ENCODE data around the gene SOX15. TPM values are rescaled to one million over a fixed set of nuclear protein-coding genes. Genes with fewer than 3 reads are reported as not detected.

SOX15 gene
- total and polyA plus RNA-seq, 2 experiments from 2014 or later, result 0.71 TPM; not detected in 1

- in situ Hi-C loops (cut with MboI), result no loop called here
- Histone ChIP-seq H2AFZ (no peak overlapping the region), H3K79me2 (ENCODE audit: insufficient read depth) (no peaks in the 10 kb centered on the region; the same call in none of the 2 replicates), H3K27me3 (replicated peaks; ENCODE audit: insufficient read depth) (no peaks in the 10 kb centered on the region), H3K9me2 (ENCODE audit: insufficient read depth) (no peaks in the 10 kb centered on the region), H3K4me2 (ENCODE audit: unreplicated experiment) (no peak overlapping the region), H3K36me3 (ENCODE audit: low read depth) (peaks cover 50% of the 10 kb centered on the region), H3K27ac (no peak overlapping the region), H4K20me1 (ENCODE audit: insufficient read depth) (no peaks in the 10 kb centered on the region), H3K4me3 (no peak overlapping the region), H3K9ac (no peak overlapping the region), H3K9me3 (ENCODE audit: low read depth) (no peaks in the 10 kb centered on the region), H3K4me1 (ENCODE audit: insufficient read depth) (peaks cover 28% of the 10 kb centered on the region), H3F3A (ENCODE audit: insufficient read depth) (peaks cover 31% of the 10 kb centered on the region)
- WGBS, 2 experiments (ENCODE audit: low coverage in 1 of 2, low lambda C conversion rate in 2 of 2, missing lambda C conversion rate in 2 of 2), result 90 to 91% methylated on average over 22 to 23 of the region's 23 CpGs
- DNase-seq, result no peak
- no peak for TF ChIP-seq EZH2 (IDR thresholded peaks at IDR 0.05; ENCODE audit: insufficient read depth, poor library complexity, severe bottlenecking)
- no peak for TF ChIP-seq EZH2phosphoT487 (IDR thresholded peaks at IDR 0.05; ENCODE audit: insufficient read depth, low read depth)
These were observed 2.6 kb upstream of the SOX15 start for GRCh38 chr17:7592422-7593021.

- DNase-seq, result no peak
- in situ Hi-C loops (cut with MboI), result no loop called here
- Histone ChIP-seq H3K9me2 (ENCODE audit: insufficient read depth) (no peaks in the 10 kb centered on the region), H3K36me3 (ENCODE audit: low read depth) (peaks cover 42% of the 10 kb centered on the region), H4K20me1 (ENCODE audit: insufficient read depth) (no peaks in the 10 kb centered on the region), H3K79me2 (ENCODE audit: insufficient read depth) (no peaks in the 10 kb centered on the region; the same call in 1 of the 2 replicates), H3K9me3 (ENCODE audit: low read depth) (no peaks in the 10 kb centered on the region), H3K9ac (no peak overlapping the region), H3K4me3 (no peak overlapping the region), H3K4me1 (ENCODE audit: insufficient read depth) (peaks cover 34% of the 10 kb centered on the region), H2AFZ (no peak overlapping the region), H3K27me3 (replicated peaks; ENCODE audit: insufficient read depth) (no peaks in the 10 kb centered on the region), H3K27ac (no peak overlapping the region), H3F3A (ENCODE audit: insufficient read depth) (peaks cover 38% of the 10 kb centered on the region), H3K4me2 (ENCODE audit: unreplicated experiment) (no peak overlapping the region)
- no peak for TF ChIP-seq EZH2phosphoT487 (IDR thresholded peaks at IDR 0.05; ENCODE audit: insufficient read depth, low read depth)
- no peak for TF ChIP-seq EZH2 (IDR thresholded peaks at IDR 0.05; ENCODE audit: insufficient read depth, poor library complexity, severe bottlenecking)
- 88% methylated on average over 5 of the region's 5 CpGs for WGBS, 2 experiments (ENCODE audit: low coverage in 1 of 2, low lambda C conversion rate in 2 of 2, missing lambda C conversion rate in 2 of 2)
These were observed 1.7 kb upstream of the SOX15 start for GRCh38 chr17:7591596-7591995.

- peaks cover 3% of the 10 kb centered on the region for H3K79me2 ChIP-seq (ENCODE audit: insufficient read depth)
- no peaks in the 10 kb centered on the region for H3K9me2 ChIP-seq (ENCODE audit: insufficient read depth)
- peaks cover 47% of the 10 kb centered on the region for H3F3A ChIP-seq (ENCODE audit: insufficient read depth)
- H2AFZ ChIP-seq, result no peak overlapping the region
- 50 to 63% methylated on average over 4 of the region's 4 CpGs for WGBS, 2 experiments (ENCODE audit: low coverage in 1 of 2, low lambda C conversion rate in 2 of 2, missing lambda C conversion rate in 2 of 2)
- in situ Hi-C loops (cut with MboI), result no loop called here
- H3K36me3 ChIP-seq (ENCODE audit: low read depth), result peaks cover 34% of the 10 kb centered on the region
- TF ChIP-seq EZH2phosphoT487 (IDR thresholded peaks at IDR 0.05; ENCODE audit: insufficient read depth, low read depth), result no peak
- no peak for TF ChIP-seq EZH2 (IDR thresholded peaks at IDR 0.05; ENCODE audit: insufficient read depth, poor library complexity, severe bottlenecking)
- H4K20me1 ChIP-seq (ENCODE audit: insufficient read depth), result no peaks in the 10 kb centered on the region
- peak overlapping the region; percentile 30 for H3K27ac ChIP-seq
- peak overlapping the region; percentile 15 for H3K4me2 ChIP-seq (ENCODE audit: unreplicated experiment)
- DNase-seq, result peak; percentile 81
- H3K4me1 ChIP-seq (ENCODE audit: insufficient read depth), result peaks cover 37% of the 10 kb centered on the region
- H3K4me3 ChIP-seq, result no peak overlapping the region
- H3K9ac ChIP-seq, result no peak overlapping the region
- no peaks in the 10 kb centered on the region for H3K9me3 ChIP-seq (ENCODE audit: low read depth)
- H3K27me3 ChIP-seq (replicated peaks; ENCODE audit: insufficient read depth), result no peaks in the 10 kb centered on the region
These were observed 849 bp upstream of the SOX15 start for GRCh38 chr17:7590743-7591142.

GRCh38 chr17:7589204-7589868 lies 558 bp downstream of the SOX15 start:
- H3K4me3 ChIP-seq, result peak overlapping the region; percentile 44; the same call in 1 of the 2 replicates
- in situ Hi-C loops (cut with MboI), result no loop called here
- no peaks in the 10 kb centered on the region for H3K9me3 ChIP-seq (ENCODE audit: low read depth)
- TF ChIP-seq EZH2 (IDR thresholded peaks at IDR 0.05; ENCODE audit: insufficient read depth, poor library complexity, severe bottlenecking) (no peak), EZH2phosphoT487 (IDR thresholded peaks at IDR 0.05; ENCODE audit: insufficient read depth, low read depth) (no peak)
- peak overlapping the region; percentile 77 for H3K4me2 ChIP-seq (ENCODE audit: unreplicated experiment)
- H4K20me1 ChIP-seq (ENCODE audit: insufficient read depth), result no peaks in the 10 kb centered on the region
- peak overlapping the region; percentile 66 for H3K9ac ChIP-seq
- H2AFZ ChIP-seq, result no peak overlapping the region
- peaks cover 52% of the 10 kb centered on the region for H3F3A ChIP-seq (ENCODE audit: insufficient read depth)
- H3K27ac ChIP-seq, result peak overlapping the region; percentile 76
- 7 to 8% methylated on average over 49 to 56 of the region's 56 CpGs for WGBS, 2 experiments (ENCODE audit: low coverage in 1 of 2, low lambda C conversion rate in 2 of 2, missing lambda C conversion rate in 2 of 2)
- peaks cover 44% of the 10 kb centered on the region for H3K4me1 ChIP-seq (ENCODE audit: insufficient read depth)
- H3K79me2 ChIP-seq (ENCODE audit: insufficient read depth), result peaks cover 17% of the 10 kb centered on the region
- peaks cover 20% of the 10 kb centered on the region; the same call in 1 of the 2 replicates for H3K36me3 ChIP-seq (ENCODE audit: low read depth)
- H3K9me2 ChIP-seq (ENCODE audit: insufficient read depth), result no peaks in the 10 kb centered on the region
- peak; percentile 94 for DNase-seq
- no peaks in the 10 kb centered on the region for H3K27me3 ChIP-seq (replicated peaks; ENCODE audit: insufficient read depth)
